A549 (cell line): ENCODE measurements around the gene RAP2A. TPM values are rescaled to one million over a fixed set of nuclear protein-coding genes. Genes with fewer than 3 reads are reported as not detected.

Source experiments
- ATAC-seq, 2 experiments: fragments of 200-7000 bp in 1 of 2; fragments of >200 bp in 1 of 2; cut with Nextera tagmentation in 1 of 2; cut with Tn5 transposase in 1 of 2; 3 replicates each; pipeline versions ENCODE4 v1.8.0 to v1.9.1; 2018 to 2020; ENCODE audit warnings: mild to moderate bottlenecking in 1 of 2, moderate library complexity in 1 of 2
- CTCF ChIA-PET: fragments of 300-600 bp; sonication (Branson Sonifier 250); formaldehyde crosslinking; extraction: SDS; loops from one replicate; lab custom pipeline; 2021; ENCODE audit warnings: antibody characterized with exemption, inconsistent platforms; lab: Yijun Ruan, JAX
- POLR2A ChIA-PET: fragments of 350-600 bp; formaldehyde crosslinking; extraction: SDS; loops from one replicate; lab custom pipeline; 2021; ENCODE audit warnings: antibody characterized with exemption, inconsistent platforms; lab: Yijun Ruan, JAX
- DNase-seq, 2 experiments: peaks; one replicate each; pipeline versions ENCODE4 v3.0.0 to v3.0.0-alpha.2; 2011 to 2016; ENCODE audit warnings: low read depth in 1 of 2, low spot score in 1 of 2
- FAIRE-seq: peaks from 2 replicates; lab custom pipeline; 2011; peaks lifted over from hg19 to GRCh38; lab: Jason Lieb, UNC
- H3K27ac ChIP-seq, 2 experiments: fragments of >200 bp; sonication (Bioruptor Twin); formaldehyde crosslinking; 3 replicates each; pipeline ENCODE4 v1.5.1; 2016 to 2017
- H3K4me1 ChIP-seq: fragments of >200 bp; sonication (Bioruptor Twin); formaldehyde crosslinking; 3 replicates; pipeline ENCODE4 v1.6.1; 2016
- H3K4me2 ChIP-seq: fragments of >200 bp; sonication (Bioruptor Twin); formaldehyde crosslinking; 3 replicates; pipeline ENCODE4 v1.6.1; 2016
- H3K4me3 ChIP-seq: fragments of >200 bp; sonication (Bioruptor Twin); formaldehyde crosslinking; 3 replicates; pipeline ENCODE4 v1.5.1; 2016
- H3K9me3 ChIP-seq: fragments of >200 bp; sonication (Bioruptor Twin); formaldehyde crosslinking; 3 replicates; pipeline ENCODE4 v1.6.1; 2016
- BCL3 ChIP-seq: fragments of >200 bp; sonication (Bioruptor Twin); formaldehyde crosslinking; IDR thresholded peaks from 3 replicates; pipeline ENCODE4 v1.6.1; 2016
- BHLHE40 ChIP-seq: IDR thresholded peaks from 2 replicates; pipeline ENCODE4 v1.6.1; 2012; ENCODE audit warnings: low read depth, low read length, inconsistent platforms
- CBX2 ChIP-seq: fragments of 200-600 bp; sonication (generic); IDR thresholded peaks from 2 replicates; pipeline ENCODE4 v1.6.1; 2016; ENCODE audit warnings: low read depth, mild to moderate bottlenecking, borderline replicate concordance
- CHD2 ChIP-seq: fragments of 150-350 bp; IDR thresholded peaks from 2 replicates; pipeline ENCODE4 v1.6.1; 2014; ENCODE audit warnings: low read length; ENCODE audit not compliant: partially characterized antibody
- CTCF ChIP-seq: fragments of >200 bp; sonication (Bioruptor Twin); formaldehyde crosslinking; IDR thresholded peaks from 3 replicates; pipeline ENCODE4 v1.5.1; 2016
- ELK1 ChIP-seq: fragments of 150-350 bp; IDR thresholded peaks from 2 replicates; pipeline ENCODE4 v1.6.1; 2014; ENCODE audit warnings: low read depth, mild to moderate bottlenecking, low read length
- EP300 ChIP-seq, 2 experiments: fragments of >200 bp; sonication (Bioruptor Twin); formaldehyde crosslinking; IDR thresholded peaks; 2 replicates in 1 of 2; 3 replicates in 1 of 2; pipeline ENCODE4 v1.6.1; 2016 to 2017
- ESRRA ChIP-seq: fragments of 150-350 bp; IDR thresholded peaks from 2 replicates; pipeline ENCODE4 v1.6.1; 2014; ENCODE audit warnings: mild to moderate bottlenecking, low read length, borderline replicate concordance
- FOSB ChIP-seq: fragments of 250-450 bp; sonication (Bioruptor Pico); IDR thresholded peaks from 2 replicates; pipeline ENCODE4 v1.5.0; 2020; ENCODE audit warnings: mild to moderate bottlenecking, moderate library complexity
- FOSL2 ChIP-seq, 2 experiments: fragments of 450-650 bp in 1 of 2; fragments of >200 bp in 1 of 2; sonication (Bioruptor Twin) in 1 of 2; formaldehyde crosslinking; IDR thresholded peaks; 2 replicates each; pipeline versions ENCODE4 v1.5.0 to v1.6.1; 2016 to 2020; ENCODE audit warnings: mild to moderate bottlenecking in 1 of 2, moderate library complexity in 1 of 2
- HDAC2 ChIP-seq: fragments of 200-600 bp; sonication (generic); IDR thresholded peaks from 2 replicates; pipeline ENCODE4 v1.6.1; 2016
- JUN ChIP-seq, 2 experiments: fragments of >200 bp; sonication (Bioruptor Twin); formaldehyde crosslinking; IDR thresholded peaks; 2 replicates in 1 of 2; 3 replicates in 1 of 2; pipeline ENCODE4 v1.6.1; 2016 to 2017
- KDM5A ChIP-seq: fragments of 200-600 bp; sonication (generic); IDR thresholded peaks from 2 replicates; pipeline ENCODE4 v1.6.1; 2016; ENCODE audit warnings: antibody characterized with exemption, mild to moderate bottlenecking
- MAFK ChIP-seq: fragments of 450-650 bp; IDR thresholded peaks from 2 replicates; pipeline ENCODE4 v1.6.1; 2014; ENCODE audit not compliant: partially characterized antibody
- MAX ChIP-seq: IDR thresholded peaks from 2 replicates; pipeline ENCODE4 v1.6.1; 2012
- MYC ChIP-seq: IDR thresholded peaks from 2 replicates; pipeline ENCODE4 v1.6.1; 2012; ENCODE audit warnings: mild to moderate bottlenecking, inconsistent platforms, low read length, improper control_type of control experiment, borderline replicate concordance
- NFE2L2 ChIP-seq: fragments of 150-350 bp; conservative IDR thresholded peaks from 2 replicates; pipeline ENCODE4 v1.6.1; 2014; ENCODE audit warnings: low read length
- NPAS2 ChIP-seq: fragments of 250-450 bp; sonication (Bioruptor Pico); IDR thresholded peaks from 2 replicates; pipeline ENCODE4 v1.8.0; 2022; ENCODE audit warnings: mild to moderate bottlenecking, moderate library complexity, borderline replicate concordance
- PBX3 ChIP-seq: IDR thresholded peaks from 2 replicates; pipeline ENCODE4 v1.6.1; 2012
- PHF8 ChIP-seq: fragments of 200-600 bp; sonication (generic); IDR thresholded peaks from 2 replicates; pipeline ENCODE4 v1.6.1; 2016; ENCODE audit warnings: low read depth, mild to moderate bottlenecking, antibody characterized with exemption, moderate library complexity, borderline replicate concordance
- RCOR1 ChIP-seq: fragments of 150-350 bp; IDR thresholded peaks from 2 replicates; pipeline ENCODE4 v1.6.1; 2014; ENCODE audit warnings: antibody characterized with exemption, low read length, low read depth
- SREBF2 ChIP-seq: fragments of 450-650 bp; IDR thresholded peaks from 2 replicates; pipeline ENCODE4 v1.6.1; 2014; ENCODE audit warnings: mild to moderate bottlenecking, moderate library complexity
- USF2 ChIP-seq: fragments of 450-650 bp; IDR thresholded peaks from 2 replicates; pipeline ENCODE4 v1.6.1; 2014; ENCODE audit warnings: antibody characterized with exemption
- ZFP36 ChIP-seq: fragments of 450-650 bp; IDR thresholded peaks from 2 replicates; pipeline ENCODE4 v1.6.1; 2014; ENCODE audit warnings: borderline replicate concordance; ENCODE audit not compliant: partially characterized antibody
- ZNF302 ChIP-seq: fragments of 250-450 bp; sonication (Bioruptor Pico); IDR thresholded peaks from 2 replicates; pipeline ENCODE4 v1.9.0; 2021; ENCODE audit warnings: inconsistent platforms, mild to moderate bottlenecking, moderate library complexity
- ZSCAN20 ChIP-seq: fragments of 250-450 bp; sonication (Bioruptor Pico); IDR thresholded peaks from 2 replicates; pipeline ENCODE4 v1.8.0; 2022; ENCODE audit warnings: mild to moderate bottlenecking, moderate library complexity
- WGBS: methylation state at CpG from one replicate; pipeline ENCODE4 v1.1.6; 2017; ENCODE audit errors: missing lambda C conversion rate; 5-methylcytosine and 5-hydroxymethylcytosine counted together
- polyA plus RNA-seq, 4 experiments: library from polyadenylated mRNA; depleted of rRNA in 3 of 4; stranded (reverse); fragments of >200 nt; fragmentation: RNase III in 1 of 4; extraction: RNeasy Plus Mini Kit Qiagen cat#74134 plus additional on column Dnase treatment in 1 of 4; gene quantifications; 2 replicates in 3 of 4; 3 replicates in 1 of 4; pipeline ENCODE4 v1.2.3, GENCODE V29; 2011 to 2017

RAP2A gene
- polyA plus RNA-seq, 2 of the 4 experiments (the other 2 are of a cell fraction), result 8.7 to 10.9 TPM

- DNase-seq (no peak), FAIRE-seq (no peak), ATAC-seq (no peak)
- H3K27ac ChIP-seq, result no peak overlapping the region
- TF ChIP-seq ZFP36, result no peak
- TF ChIP-seq RCOR1, result no peak
- TF ChIP-seq MAX, result no peak
- no peak for TF ChIP-seq NFE2L2
- no peak for TF ChIP-seq PHF8
- TF ChIP-seq MAFK, result no peak
- no peak for TF ChIP-seq CBX2
- TF ChIP-seq ESRRA, result no peak
- no peak for TF ChIP-seq ZNF302
- no peak for TF ChIP-seq HDAC2
- no peak for TF ChIP-seq SREBF2
- no peak for TF ChIP-seq MYC
- no peak for TF ChIP-seq NPAS2 (CRISPR knock-in tag)
- no peak for TF ChIP-seq BCL3
- TF ChIP-seq CTCF, result no peak
- no peak for TF ChIP-seq BHLHE40
- TF ChIP-seq KDM5A, result no peak
- no peak for TF ChIP-seq ZSCAN20
- no peak overlapping the region for H3K4me2 ChIP-seq
- H3K4me1 ChIP-seq, result no peaks in the 10 kb centered on the region
- H3K4me3 ChIP-seq, result no peak overlapping the region
- 90% methylated on average over 1 of the region's 1 CpG for WGBS
- CTCF ChIA-PET, result no interaction called here
- no peaks in the 10 kb centered on the region for H3K9me3 ChIP-seq
- POLR2A ChIA-PET, result no interaction called here
Observed at GRCh38 chr13:97490702-97491307, 56.8 kb downstream of the RAP2A start.

- Histone ChIP-seq H3K4me2 (no peak overlapping the region), H3K9me3 (no peaks in the 10 kb centered on the region), H3K4me3 (no peak overlapping the region), H3K27ac (no peak overlapping the region), H3K4me1 (no peaks in the 10 kb centered on the region)
- no peak for FAIRE-seq
- DNase-seq, result no peak
- ATAC-seq, result no peak
- CTCF ChIA-PET, result no interaction called here
- TF ChIP-seq USF2 (no peak), FOSB (CRISPR knock-in tag) (no peak), ZNF302 (no peak), SREBF2 (no peak), CHD2 (no peak), FOSL2 (IDR thresholded peaks at IDR 0.05) (no peak), FOSL2 (CRISPR knock-in tag; IDR thresholded peaks at IDR 0.05) (no peak), PBX3 (no peak), ESRRA (no peak), EP300 (IDR thresholded peaks at IDR 0.05) (no peak), CBX2 (no peak), ELK1 (no peak), NPAS2 (CRISPR knock-in tag) (no peak), JUN (IDR thresholded peaks at IDR 0.05) (no peak), KDM5A (no peak)
- POLR2A ChIA-PET, result no interaction called here
Observed at GRCh38 chr13:97491452-97491851, 57.5 kb downstream of the RAP2A start.
